ENCODE measurements around the gene WNT8B.

Gene WNT8B

GRCh38 chr10:100462709-100463108 is at the start of gene WNT8B:
TSS of gene WNT8B (plus strand) at chr10:100463009. CDS start at chr10:100463169, 160 bp downstream.
- DNase-seq: no peak

GRCh38 chr10:100413173-100413572 is 49.6 kb upstream of the WNT8B start:
- no peak for DNase-seq

GRCh38 chr10:100419911-100420449 is 42.8 kb upstream of the WNT8B start:
- DNase-seq: no peak

- no peak for DNase-seq
Measured at GRCh38 chr10:100427374-100427773, 35.4 kb upstream of the WNT8B start.

- DNase-seq: peak; percentile 75
Measured at GRCh38 chr10:100433253-100434240, 29.3 kb upstream of the WNT8B start.

- no peak for DNase-seq
Measured at GRCh38 chr10:100436255-100436654, 26.6 kb upstream of the WNT8B start.

GRCh38 chr10:100438674-100439315 is 24.0 kb upstream of the WNT8B start:
- DNase-seq: no peak

GRCh38 chr10:100442548-100442947 is 20.3 kb upstream of the WNT8B start:
- DNase-seq: no peak

GRCh38 chr10:100446130-100446761 is 16.6 kb upstream of the WNT8B start:
- no peak for DNase-seq

GRCh38 chr10:100447663-100448062 is 15.1 kb upstream of the WNT8B start:
- no peak for DNase-seq

- no peak for DNase-seq
Measured at GRCh38 chr10:100448951-100449350, 13.9 kb upstream of the WNT8B start.

GRCh38 chr10:100468322-100468721 is 5.5 kb downstream of the WNT8B start:
- DNase-seq: no peak

- DNase-seq: no peak
Measured at GRCh38 chr10:100468978-100469377, 6.2 kb downstream of the WNT8B start.

- no peak for DNase-seq
Measured at GRCh38 chr10:100469756-100470155, 6.9 kb downstream of the WNT8B start.

- no peak for DNase-seq
Measured at GRCh38 chr10:100470367-100470766, 7.6 kb downstream of the WNT8B start.

- DNase-seq: no peak
Measured at GRCh38 chr10:100477970-100478369, 15.2 kb downstream of the WNT8B start.

- no peak for DNase-seq
Measured at GRCh38 chr10:100479037-100479436, 16.2 kb downstream of the WNT8B start.

GRCh38 chr10:100480002-100480401 is 17.2 kb downstream of the WNT8B start:
- no peak for DNase-seq

GRCh38 chr10:100481462-100482081 is 18.8 kb downstream of the WNT8B start:
- peak; percentile 50 for DNase-seq

GRCh38 chr10:100482181-100482833 is 19.5 kb downstream of the WNT8B start:
- peak; percentile 8 for DNase-seq

GRCh38 chr10:100482834-100483185 is 20.0 kb downstream of the WNT8B start:
- no peak for DNase-seq

All from NCI-H2107 (cell line).